ENCODE measurements around the gene STT3A.

GRCh38 chr11:125553357-125553756 lies 39.3 kb upstream of the STT3A start:
- TF ChIP-seq CTCF (IDR thresholded peaks at IDR 0.05) (no peak), POLR2A (IDR thresholded peaks at IDR 0.05) (no peak)

Measured in heart left ventricle (tissue), 13 donors.